Mesenchymal stem cell (in vitro differentiated cells and primary cell): ENCODE measurements around the gene CS.

Experiments
- DNase-seq: peaks from one replicate; pipeline ENCODE4 v3.0.0-alpha.2; 2013
- H2AFZ ChIP-seq: one replicate; pipeline ENCODE4 v1.6.1; 2013; ENCODE audit warnings: low read depth, mild to moderate bottlenecking, control low read depth, inconsistent platforms, low read length, moderate library complexity
- H2AK5ac ChIP-seq: 2 replicates; pipeline ENCODE4 v1.6.1; 2013; ENCODE audit warnings: low read length, moderate library complexity, mild to moderate bottlenecking, inconsistent platforms; ENCODE audit not compliant: severe bottlenecking
- H2BK120ac ChIP-seq: one replicate; pipeline ENCODE4 v1.6.1; 2013; ENCODE audit warnings: low read depth, mild to moderate bottlenecking, inconsistent platforms, low read length, moderate library complexity
- H2BK12ac ChIP-seq, 2 experiments: one replicate each; pipeline ENCODE4 v1.6.1; 2013; ENCODE audit warnings: inconsistent platforms in 2 of 2, low read length in 2 of 2, mild to moderate bottlenecking in 2 of 2, moderate library complexity in 2 of 2, control low read depth in 1 of 2
- H2BK15ac ChIP-seq: one replicate; pipeline ENCODE4 v1.6.1; 2013; ENCODE audit warnings: mild to moderate bottlenecking, low read depth, inconsistent platforms; ENCODE audit not compliant: poor library complexity, severe bottlenecking
- H2BK5ac ChIP-seq: 2 replicates; pipeline ENCODE4 v1.6.1; 2013; ENCODE audit warnings: low read depth, mild to moderate bottlenecking, low read length, control low read depth, inconsistent platforms; ENCODE audit not compliant: poor library complexity, severe bottlenecking
- H3K14ac ChIP-seq, 2 experiments: one replicate each; pipeline ENCODE4 v1.6.1; 2013; ENCODE audit warnings: inconsistent platforms in 2 of 2, low read length in 2 of 2, control low read depth in 1 of 2, mild to moderate bottlenecking in 1 of 2, moderate library complexity in 1 of 2
- H3K18ac ChIP-seq, 2 experiments: one replicate each; pipeline ENCODE4 v1.6.1; 2013; ENCODE audit warnings: inconsistent platforms in 2 of 2, low read length in 2 of 2, control low read depth in 1 of 2, low read depth in 1 of 2, mild to moderate bottlenecking in 1 of 2
- H3K23ac ChIP-seq, 2 experiments: one replicate each; pipeline ENCODE4 v1.6.1; 2013; ENCODE audit warnings: inconsistent platforms in 2 of 2, low read length in 2 of 2, mild to moderate bottlenecking in 2 of 2, moderate library complexity in 2 of 2, control low read depth in 1 of 2
- H3K27ac ChIP-seq: 2 replicates; pipeline ENCODE4 v1.5.1; 2013; ENCODE audit warnings: mild to moderate bottlenecking, moderate library complexity, low read length, control low read depth, inconsistent platforms; ENCODE audit not compliant: poor library complexity, severe bottlenecking
- H3K27me3 ChIP-seq, 2 experiments: 2 replicates each; pipeline versions ENCODE4 v1.6.1 to v1.7.0; 2013; ENCODE audit warnings: low read length in 2 of 2, mild to moderate bottlenecking in 2 of 2, moderate library complexity in 2 of 2, control low read depth in 1 of 2, inconsistent platforms in 1 of 2; ENCODE audit not compliant: control insufficient read depth in 1 of 2, insufficient read depth in 1 of 2
- H3K36me3 ChIP-seq, 2 experiments: 2 replicates each; pipeline versions ENCODE4 v1.6.1 to v1.7.0; 2013; ENCODE audit warnings: low read length in 2 of 2, control low read depth in 1 of 2, inconsistent platforms in 1 of 2, low read depth in 1 of 2, mild to moderate bottlenecking in 1 of 2; ENCODE audit not compliant: insufficient read depth in 2 of 2, control insufficient read depth in 1 of 2
- H3K4ac ChIP-seq, 2 experiments: one replicate each; pipeline ENCODE4 v1.6.1; 2013; ENCODE audit warnings: inconsistent platforms in 2 of 2, low read length in 2 of 2, mild to moderate bottlenecking in 2 of 2, moderate library complexity in 2 of 2, control low read depth in 1 of 2, low read depth in 1 of 2
- H3K4me1 ChIP-seq: 2 replicates; pipeline ENCODE4 v1.6.1; 2013; ENCODE audit warnings: low read depth, low read length, control low read depth; ENCODE audit not compliant: control insufficient read depth, insufficient read depth
- H3K4me2 ChIP-seq: 2 replicates; pipeline ENCODE4 v1.6.1; 2013; ENCODE audit warnings: low read length, mild to moderate bottlenecking, inconsistent platforms; ENCODE audit not compliant: poor library complexity, severe bottlenecking
- H3K4me3 ChIP-seq, 2 experiments: 2 replicates each; pipeline versions ENCODE4 v1.5.1 to v1.7.0; 2013; ENCODE audit warnings: low read length in 2 of 2, mild to moderate bottlenecking in 2 of 2, control low read depth in 1 of 2, low read depth in 1 of 2; ENCODE audit not compliant: insufficient read depth in 1 of 2
- H3K79me1 ChIP-seq: replicated peaks from 2 replicates; pipeline ENCODE4 v1.6.1; 2013; ENCODE audit warnings: mild to moderate bottlenecking, control low read depth, low read length, inconsistent platforms; ENCODE audit not compliant: poor library complexity, severe bottlenecking
- H3K9ac ChIP-seq: 2 replicates; pipeline ENCODE4 v1.7.0; 2013; ENCODE audit warnings: mild to moderate bottlenecking, low read length, moderate library complexity
- H3K9me3 ChIP-seq: 2 replicates; pipeline ENCODE4 v1.7.0; 2013; ENCODE audit warnings: mild to moderate bottlenecking, low read length; ENCODE audit not compliant: control insufficient read depth
- H4K8ac ChIP-seq: one replicate; pipeline ENCODE4 v1.6.1; 2013; ENCODE audit warnings: inconsistent platforms, mild to moderate bottlenecking, low read length, moderate library complexity
- H4K91ac ChIP-seq: one replicate; pipeline ENCODE4 v1.6.1; 2013; ENCODE audit warnings: mild to moderate bottlenecking, low read length, inconsistent platforms
- WGBS: methylation state at CpG from one replicate; pipeline ENCODE4 v1.1.7; 2013; ENCODE audit warnings: mixed read lengths; 5-methylcytosine and 5-hydroxymethylcytosine counted together

CS gene

DNA sequence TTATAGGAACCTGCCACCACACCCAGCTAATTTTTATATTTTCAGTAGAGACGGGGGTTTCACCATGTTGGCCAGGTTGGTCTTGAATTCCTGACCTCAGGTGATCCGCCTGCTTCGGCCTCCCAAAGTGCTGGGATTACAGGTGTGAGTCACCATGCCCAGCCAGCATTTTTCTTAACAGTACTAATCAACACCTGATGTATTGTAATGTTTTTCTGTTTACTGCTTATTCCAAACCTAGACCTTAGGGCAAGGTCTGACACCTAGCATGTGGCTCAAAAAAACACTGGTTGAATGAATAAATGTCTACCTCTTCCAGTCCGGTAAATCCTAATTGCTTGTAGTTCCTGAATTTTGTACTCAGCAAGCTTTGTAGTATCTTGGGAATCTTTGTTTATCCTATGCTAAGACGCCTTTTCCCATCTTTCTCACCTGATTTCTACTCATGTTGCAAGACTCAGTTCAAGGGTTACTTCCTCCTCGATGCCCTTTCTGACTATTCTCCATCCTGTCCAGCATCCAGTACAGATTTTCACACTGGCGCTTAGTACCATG lies 30.9 kb upstream of the CS start:
- H3K9me3 ChIP-seq, result no peaks in the 10 kb centered on the region
- no peak overlapping the region for H3K4me3 ChIP-seq
- no peak overlapping the region for H2BK5ac ChIP-seq
- no peak overlapping the region for H3K27ac ChIP-seq
- no peak overlapping the region for H4K8ac ChIP-seq
- H2BK12ac ChIP-seq, result no peak overlapping the region
- no peak overlapping the region for H2AK5ac ChIP-seq
- peaks cover 6 to 22% of the 10 kb centered on the region in 2 experiments for H3K36me3 ChIP-seq
- H3K27me3 ChIP-seq, result no peaks in the 10 kb centered on the region
- peaks cover 3% of the 10 kb centered on the region for H3K79me1 ChIP-seq
- H2AFZ ChIP-seq, result no peak overlapping the region
- peaks cover 6% of the 10 kb centered on the region for H3K4me1 ChIP-seq
- H3K23ac ChIP-seq, result no peak overlapping the region
- 98% methylated on average over 4 of the region's 7 CpGs for WGBS
- H2BK120ac ChIP-seq, result no peak overlapping the region
- no peak overlapping the region for H4K91ac ChIP-seq
- no peak overlapping the region for H3K4ac ChIP-seq
- no peak overlapping the region for H3K9ac ChIP-seq
- no peak overlapping the region for H3K4me2 ChIP-seq
- H3K14ac ChIP-seq, result no peak overlapping the region
- H3K18ac ChIP-seq, result no peak overlapping the region
- no peak for DNase-seq
- no peak overlapping the region for H2BK15ac ChIP-seq

DNA sequence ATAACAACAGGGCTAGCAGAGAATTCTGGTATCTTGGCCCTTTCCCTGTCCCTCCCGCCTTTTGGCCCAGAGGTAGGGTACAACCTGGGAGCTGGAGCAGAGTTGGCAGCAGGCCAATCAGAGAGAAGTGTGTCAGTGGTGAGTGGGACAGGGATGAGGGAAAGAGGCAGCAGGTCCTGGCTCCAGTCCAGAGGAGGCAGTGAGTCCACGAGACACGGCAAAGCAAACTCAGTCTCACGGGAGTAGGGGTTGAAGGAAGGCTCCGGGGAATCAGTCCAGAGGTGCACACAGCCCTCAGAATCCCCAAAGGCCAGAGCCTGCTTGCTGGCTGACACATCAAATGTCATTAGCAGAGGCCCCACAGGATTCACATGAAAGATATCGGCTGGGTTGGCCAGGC lies 26.4 kb upstream of the CS start:
- Histone ChIP-seq H2AK5ac (no peak overlapping the region), H4K8ac (no peak overlapping the region), H2AFZ (no peak overlapping the region), H3K4me2 (no peak overlapping the region), H3K14ac (no peak overlapping the region), H3K23ac (no peak overlapping the region), H3K9ac (no peak overlapping the region), H2BK12ac (no peak overlapping the region), H3K79me1 (no peaks in the 10 kb centered on the region), H2BK15ac (no peak overlapping the region), H3K18ac (no peak overlapping the region), H3K4ac (no peak overlapping the region), H3K9me3 (no peaks in the 10 kb centered on the region), H4K91ac (no peak overlapping the region), H3K27me3 (no peaks in the 10 kb centered on the region), H2BK5ac (no peak overlapping the region), H2BK120ac (no peak overlapping the region), H3K36me3 (peaks cover 28 to 64% of the 10 kb centered on the region in 2 experiments), H3K4me1 (no peaks in the 10 kb centered on the region), H3K4me3 (no peak overlapping the region), H3K27ac (no peak overlapping the region)
- DNase-seq, result no peak
- WGBS, result 90% methylated on average over 6 of the region's 6 CpGs

DNA sequence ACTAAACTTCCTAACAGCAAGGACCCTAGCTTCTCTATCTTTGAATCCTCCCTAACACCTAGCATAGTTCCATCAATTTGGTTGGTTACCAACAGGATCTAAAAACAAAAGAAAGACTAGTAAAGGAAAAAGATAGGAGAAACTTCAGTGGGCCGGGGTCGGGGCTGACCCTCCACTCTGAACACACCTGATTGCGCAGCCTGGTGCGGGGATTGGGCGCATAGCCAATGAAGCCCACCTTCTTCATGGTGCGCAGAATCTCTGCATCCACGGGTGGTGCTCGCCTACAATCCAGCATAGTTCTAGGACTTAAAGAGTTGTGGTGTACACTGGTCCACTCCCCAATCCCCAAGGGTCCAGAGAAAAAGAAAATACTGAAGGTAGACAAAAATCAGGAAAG lies 26.0 kb upstream of the CS start:
- Histone ChIP-seq H3K4ac (no peak overlapping the region), H2BK5ac (no peak overlapping the region)
- WGBS, result 97% methylated on average over 8 of the region's 8 CpGs

DNA sequence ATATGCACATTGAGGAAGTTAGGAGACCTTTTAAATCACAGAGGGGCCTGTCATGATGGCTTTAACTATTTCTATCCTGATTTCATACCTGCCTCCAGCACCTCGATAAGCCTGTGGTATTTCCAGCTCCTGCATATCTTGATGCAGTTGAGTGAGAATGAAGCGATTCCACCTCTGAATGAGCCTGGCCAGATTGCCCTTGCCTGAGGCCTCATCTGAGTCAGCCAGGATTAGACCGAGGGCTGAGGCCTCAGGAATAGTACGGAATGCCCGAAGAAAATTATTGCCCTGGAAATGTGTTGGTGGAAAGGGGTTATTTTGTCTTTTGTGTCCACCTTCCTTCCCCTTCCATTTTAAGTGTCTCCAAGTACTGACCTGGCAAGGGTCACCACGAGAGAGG lies 24.1 kb upstream of the CS start:
- Histone ChIP-seq H3K27ac (no peak overlapping the region), H3K9me3 (no peaks in the 10 kb centered on the region), H2BK15ac (no peak overlapping the region), H2BK5ac (no peak overlapping the region), H3K4me2 (no peak overlapping the region), H3K4ac (no peak overlapping the region), H3K9ac (no peak overlapping the region), H2BK120ac (no peak overlapping the region), H2AK5ac (no peak overlapping the region), H3K18ac (no peak overlapping the region), H3K4me1 (no peaks in the 10 kb centered on the region), H3K36me3 (peaks cover 34 to 73% of the 10 kb centered on the region in 2 experiments), H3K4me3 (no peak overlapping the region), H4K8ac (no peak overlapping the region), H3K23ac (no peak overlapping the region), H2BK12ac (no peak overlapping the region), H4K91ac (no peak overlapping the region), H3K79me1 (no peaks in the 10 kb centered on the region), H3K27me3 (no peaks in the 10 kb centered on the region), H2AFZ (no peak overlapping the region), H3K14ac (no peak overlapping the region)
- 87% methylated on average over 4 of the region's 6 CpGs for WGBS
- DNase-seq, result no peak

More for the DNA sequence above, 26.0 kb upstream of the CS start:
- Histone ChIP-seq H3K27me3 (no peaks in the 10 kb centered on the region), H3K4me1 (no peaks in the 10 kb centered on the region), H3K9ac (no peak overlapping the region), H4K8ac (no peak overlapping the region), H2BK15ac (no peak overlapping the region), H3K23ac (no peak overlapping the region), H3K4me3 (no peak overlapping the region), H3K36me3 (peaks cover 28 to 64% of the 10 kb centered on the region in 2 experiments), H3K14ac (no peak overlapping the region), H3K4me2 (no peak overlapping the region), H3K9me3 (no peaks in the 10 kb centered on the region), H3K79me1 (no peaks in the 10 kb centered on the region), H2AFZ (no peak overlapping the region), H2AK5ac (no peak overlapping the region), H2BK12ac (no peak overlapping the region), H3K18ac (no peak overlapping the region), H3K27ac (no peak overlapping the region), H2BK120ac (no peak overlapping the region), H4K91ac (no peak overlapping the region)
- no peak for DNase-seq
